Nephron progenitor cell (in vitro differentiated cells): ENCODE results near the gene STK16.
A peak's percentile ranks its signal among the peaks of the same experiment; 100 is the strongest.

Experiments used
- DNase-seq: peaks from one replicate; pipeline ENCODE4 v3.0.0; 2021
- H3K27ac Mint-ChIP-seq: 2 replicates; pipeline ENCODE4 v1.8.0; 2021; ENCODE audit warnings: mild to moderate bottlenecking, moderate library complexity, mixed read lengths
- H3K27me3 Mint-ChIP-seq: 2 replicates; pipeline ENCODE4 v1.8.0; 2021; ENCODE audit warnings: mild to moderate bottlenecking, low read depth, mixed read lengths; ENCODE audit not compliant: poor library complexity
- H3K36me3 Mint-ChIP-seq: 2 replicates; pipeline ENCODE4 v1.8.0; 2021; ENCODE audit warnings: low read depth, mixed read lengths
- H3K4me1 Mint-ChIP-seq: 2 replicates; pipeline ENCODE4 v1.8.0; 2021; ENCODE audit warnings: mixed read lengths
- H3K4me3 Mint-ChIP-seq: 2 replicates; pipeline ENCODE4 v1.8.0; 2021; ENCODE audit warnings: mild to moderate bottlenecking, moderate library complexity, mixed read lengths
- H3K9me3 Mint-ChIP-seq: 2 replicates; pipeline ENCODE4 v1.8.0; 2021; ENCODE audit warnings: mild to moderate bottlenecking, moderate library complexity, mixed read lengths
- TF ChIP-seq, protein P1 (sequence below): fragments of 200-600 bp; sonication (generic); IDR thresholded peaks from 2 replicates; pipeline ENCODE4 v1.5.0; 2021; ENCODE audit warnings: antibody characterized with exemption

The STK16 gene

DNA sequence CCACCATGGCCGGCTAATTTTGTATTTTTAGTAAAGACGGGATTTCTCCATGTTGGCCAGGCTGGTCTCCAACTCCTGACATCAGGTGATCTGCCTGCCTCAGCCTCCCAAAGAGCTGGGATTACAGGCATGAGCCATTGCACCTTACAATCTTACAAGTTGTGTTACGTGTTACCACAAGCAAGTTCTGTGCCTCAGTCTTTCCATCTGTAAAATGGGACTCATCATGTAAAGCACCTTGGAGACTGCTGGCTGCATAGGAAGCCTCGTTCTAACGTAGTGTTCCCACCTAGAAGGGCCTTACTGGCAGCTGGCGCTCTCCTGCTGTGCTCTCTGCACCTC, 43.9 kb downstream of the STK16 start:
- no peak for DNase-seq
- no peak overlapping the region for H3K27ac Mint-ChIP-seq
- H3K36me3 Mint-ChIP-seq: no peaks in the 10 kb centered on the region
- peaks cover 20% of the 10 kb centered on the region for H3K4me1 Mint-ChIP-seq
- TF ChIP-seq, protein P1, sequence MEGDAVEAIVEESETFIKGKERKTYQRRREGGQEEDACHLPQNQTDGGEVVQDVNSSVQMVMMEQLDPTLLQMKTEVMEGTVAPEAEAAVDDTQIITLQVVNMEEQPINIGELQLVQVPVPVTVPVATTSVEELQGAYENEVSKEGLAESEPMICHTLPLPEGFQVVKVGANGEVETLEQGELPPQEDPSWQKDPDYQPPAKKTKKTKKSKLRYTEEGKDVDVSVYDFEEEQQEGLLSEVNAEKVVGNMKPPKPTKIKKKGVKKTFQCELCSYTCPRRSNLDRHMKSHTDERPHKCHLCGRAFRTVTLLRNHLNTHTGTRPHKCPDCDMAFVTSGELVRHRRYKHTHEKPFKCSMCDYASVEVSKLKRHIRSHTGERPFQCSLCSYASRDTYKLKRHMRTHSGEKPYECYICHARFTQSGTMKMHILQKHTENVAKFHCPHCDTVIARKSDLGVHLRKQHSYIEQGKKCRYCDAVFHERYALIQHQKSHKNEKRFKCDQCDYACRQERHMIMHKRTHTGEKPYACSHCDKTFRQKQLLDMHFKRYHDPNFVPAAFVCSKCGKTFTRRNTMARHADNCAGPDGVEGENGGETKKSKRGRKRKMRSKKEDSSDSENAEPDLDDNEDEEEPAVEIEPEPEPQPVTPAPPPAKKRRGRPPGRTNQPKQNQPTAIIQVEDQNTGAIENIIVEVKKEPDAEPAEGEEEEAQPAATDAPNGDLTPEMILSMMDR: no peak
- H3K27me3 Mint-ChIP-seq: peaks cover 32% of the 10 kb centered on the region
- H3K4me3 Mint-ChIP-seq: no peak overlapping the region
- H3K9me3 Mint-ChIP-seq: no peaks in the 10 kb centered on the region

DNA sequence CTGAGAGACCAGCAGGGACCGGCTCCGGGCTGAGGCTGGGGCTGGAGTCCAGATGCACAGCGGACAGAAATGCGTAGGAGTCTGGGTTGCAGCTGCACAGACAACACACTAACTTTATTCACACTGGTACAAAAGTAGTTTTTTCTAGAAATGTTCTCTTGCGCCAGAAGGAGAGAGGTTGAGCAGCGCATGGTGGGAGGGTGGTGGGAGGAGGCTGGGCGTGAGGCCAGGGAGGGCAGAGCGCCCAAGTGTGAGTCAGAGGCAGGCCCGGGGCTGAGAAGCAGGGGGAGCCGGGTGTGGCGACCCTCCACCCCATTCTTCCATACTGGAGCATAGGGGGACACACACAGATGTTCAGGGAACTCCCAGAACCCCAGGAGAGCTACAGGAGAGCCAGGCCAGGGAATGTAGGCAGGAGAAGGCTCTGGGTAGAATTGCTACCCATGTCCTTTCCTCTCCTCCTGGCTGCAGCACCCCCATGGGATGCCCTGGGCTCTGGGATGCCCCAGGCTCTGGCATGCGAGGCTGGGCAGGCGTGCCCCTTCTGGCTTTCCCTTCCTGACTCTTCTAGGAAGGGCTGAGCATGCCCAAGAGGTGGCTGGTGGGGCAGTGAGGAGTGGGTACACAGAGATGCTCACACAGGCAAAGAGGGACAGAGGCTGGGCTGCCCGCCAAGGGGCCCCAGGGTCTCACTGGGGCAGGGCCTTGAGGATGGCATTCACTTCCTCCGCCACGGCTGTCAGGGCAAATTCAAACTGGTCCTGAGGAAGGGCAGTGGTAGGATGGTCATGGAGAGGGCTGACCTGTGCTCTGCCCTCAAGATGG, 44.5 kb downstream of the STK16 start:
- Mint-ChIP-seq H3K27ac (no peak overlapping the region), H3K27me3 (peaks cover 36% of the 10 kb centered on the region), H3K4me1 (peaks cover 23% of the 10 kb centered on the region), H3K4me3 (no peak overlapping the region), H3K9me3 (no peaks in the 10 kb centered on the region), H3K36me3 (no peaks in the 10 kb centered on the region)
- TF ChIP-seq, protein P1: no peak
- DNase-seq: no peak

DNA sequence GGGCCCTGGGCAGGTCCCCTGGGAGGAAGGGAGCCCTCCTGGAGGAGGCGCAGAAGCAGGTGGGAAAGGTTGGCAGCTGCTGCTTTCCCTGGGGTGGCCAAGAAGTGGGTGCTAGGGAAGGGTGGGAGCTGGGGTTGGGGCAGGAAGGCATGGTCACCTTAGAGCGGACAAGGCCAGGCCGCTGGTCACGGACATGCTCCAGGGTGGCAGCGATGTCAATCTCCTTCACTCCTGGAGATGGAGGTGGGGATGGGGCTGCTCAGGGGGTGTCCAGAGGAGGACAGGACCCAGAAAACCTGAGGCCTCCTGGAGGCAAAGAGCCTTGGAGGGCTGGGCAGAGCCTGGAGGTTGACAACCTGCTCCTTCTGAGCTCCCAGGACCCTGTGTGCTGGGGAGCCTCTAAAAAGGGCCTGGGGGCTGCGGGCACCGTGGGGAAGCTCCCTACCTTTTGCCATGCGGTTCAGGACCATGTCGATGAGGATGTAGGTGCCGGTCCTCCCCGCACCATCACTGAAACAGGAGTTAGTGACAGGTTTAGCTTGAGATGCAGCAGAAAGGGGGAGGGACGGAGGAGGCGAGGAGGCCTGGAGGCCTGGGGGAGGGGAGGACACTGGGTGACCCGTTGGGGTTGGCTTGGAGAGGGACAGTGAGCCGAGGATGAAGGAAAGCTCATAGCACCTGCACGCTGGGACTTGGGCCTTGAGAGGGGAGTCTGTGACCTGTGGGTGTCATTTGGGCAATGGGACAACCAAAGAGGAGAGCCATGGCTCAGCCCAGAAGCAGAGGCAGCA, 45.3 kb downstream of the STK16 start:
- H3K4me3 Mint-ChIP-seq: no peak overlapping the region
- H3K27ac Mint-ChIP-seq: peak overlapping the region; percentile 71
- H3K27me3 Mint-ChIP-seq: peaks cover 43% of the 10 kb centered on the region
- H3K4me1 Mint-ChIP-seq: peaks cover 20% of the 10 kb centered on the region
- no peaks in the 10 kb centered on the region for H3K36me3 Mint-ChIP-seq
- H3K9me3 Mint-ChIP-seq: no peaks in the 10 kb centered on the region
- DNase-seq: no peak
- TF ChIP-seq, protein P1: no peak

DNA sequence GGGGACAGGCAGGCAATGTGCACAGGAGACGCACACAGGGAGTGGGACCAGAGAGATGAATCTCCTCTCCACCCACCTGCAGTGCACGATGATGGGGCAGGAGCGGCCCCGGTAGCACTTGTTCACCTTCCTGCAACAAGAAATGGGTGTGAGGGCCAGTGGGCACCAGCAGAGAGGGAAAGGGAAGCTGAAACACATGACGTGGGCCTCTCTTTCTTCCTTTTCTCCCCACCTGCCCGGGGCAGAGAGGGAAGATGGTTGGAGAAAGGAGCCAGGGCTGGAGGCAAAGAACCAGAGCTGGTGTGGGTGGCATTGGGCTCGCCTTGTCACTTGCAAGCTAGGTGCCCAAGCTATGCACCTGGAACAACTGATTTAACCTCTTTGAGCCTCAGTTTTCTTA, 46.1 kb downstream of the STK16 start:
- TF ChIP-seq, protein P1: no peak
- Mint-ChIP-seq H3K4me1 (peaks cover 14% of the 10 kb centered on the region), H3K27me3 (peaks cover 47% of the 10 kb centered on the region), H3K9me3 (no peaks in the 10 kb centered on the region), H3K36me3 (no peaks in the 10 kb centered on the region), H3K4me3 (no peak overlapping the region), H3K27ac (no peak overlapping the region)
- no peak for DNase-seq

DNA sequence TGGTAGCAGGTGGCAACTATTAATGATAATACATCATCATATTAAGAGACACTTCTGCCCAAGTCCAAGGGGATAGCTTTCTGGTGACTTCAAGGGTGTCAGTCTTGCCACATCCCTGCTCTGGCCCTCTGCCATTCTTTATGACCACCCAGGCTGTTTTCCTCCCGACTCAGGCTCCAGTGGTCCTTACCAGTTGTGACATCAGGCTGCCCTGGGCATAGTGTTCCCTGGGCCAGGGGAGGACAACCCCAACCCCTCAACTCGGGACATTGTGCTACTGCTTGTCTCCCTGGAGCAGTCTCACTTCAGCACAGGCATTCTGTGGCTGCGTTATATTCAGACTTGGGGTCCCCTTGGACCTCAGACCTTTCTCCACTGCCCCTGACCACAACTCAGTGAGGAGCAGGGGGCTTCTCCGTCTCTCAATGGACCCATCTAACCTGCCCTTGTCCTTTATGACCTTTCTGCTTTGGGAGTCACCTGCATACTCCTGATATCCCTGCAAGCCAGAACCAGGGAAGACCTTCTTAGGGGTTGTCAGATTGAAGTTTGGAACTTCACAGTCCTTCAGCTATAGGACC, 46.7 kb downstream of the STK16 start:
- peaks cover 53% of the 10 kb centered on the region for H3K27me3 Mint-ChIP-seq
- H3K27ac Mint-ChIP-seq: no peak overlapping the region
- H3K36me3 Mint-ChIP-seq: no peaks in the 10 kb centered on the region
- no peaks in the 10 kb centered on the region for H3K9me3 Mint-ChIP-seq
- peaks cover 9% of the 10 kb centered on the region for H3K4me1 Mint-ChIP-seq
- TF ChIP-seq, protein P1: no peak
- H3K4me3 Mint-ChIP-seq: no peak overlapping the region
- no peak for DNase-seq
